ENCODE results near the gene MMD. TPM values are rescaled to one million over a fixed set of nuclear protein-coding genes. Genes with fewer than 3 reads are reported as not detected.
A peak's percentile ranks its signal among the peaks of the same experiment; 100 is the strongest.
"Not testable (repeated sequence)": the region's sequence is repeated elsewhere in the genome, so short reads cannot be mapped to it uniquely, and the experiment has no call there.

Gene MMD
- total and polyA plus RNA-seq, 5 experiments from 2014 or later = 9.4 to 15.5 (median 10.4) TPM

- no peaks in the 10 kb centered on the region for H3K36me3 Mint-ChIP-seq
- H3K27ac Mint-ChIP-seq = no peak overlapping the region
- POLR2A ChIA-PET = no interaction called here
- peaks cover 0 to 23% (median 5%) of the 10 kb centered on the region in 5 donors for H3K27me3 Mint-ChIP-seq
- no peak overlapping the region for H3K4me3 Mint-ChIP-seq
- peaks cover 0 to 3% (median 0%) of the 10 kb centered on the region in 9 donors for H3K9me3 Mint-ChIP-seq
- no peak for DNase-seq
- H3K4me1 Mint-ChIP-seq = peaks cover 2 to 6% (median 4%) of the 10 kb centered on the region in 4 donors
- no peak for ATAC-seq
Observed at GRCh38 chr17:55452139-55452790, 30.6 kb upstream of the MMD start.

GRCh38 chr17:55451758-55452138 is 30.1 kb upstream of the MMD start:
- ATAC-seq (no peak), DNase-seq (no peak)
- POLR2A ChIA-PET = no interaction called here
- no peaks in the 10 kb centered on the region for H3K36me3 Mint-ChIP-seq
- peaks cover 0 to 23% (median 3%) of the 10 kb centered on the region in 5 donors for H3K27me3 Mint-ChIP-seq
- peaks cover 2 to 6% (median 4%) of the 10 kb centered on the region in 4 donors for H3K4me1 Mint-ChIP-seq
- H3K4me3 Mint-ChIP-seq = no peak overlapping the region
- peaks cover 0 to 3% (median 0%) of the 10 kb centered on the region in 9 donors for H3K9me3 Mint-ChIP-seq
- no peak overlapping the region for H3K27ac Mint-ChIP-seq

- POLR2A ChIA-PET = no interaction called here
- DNase-seq = no peak
- Mint-ChIP-seq H3K4me1 (peaks cover 2 to 6% (median 4%) of the 10 kb centered on the region in 4 donors), H3K36me3 (no peaks in the 10 kb centered on the region), H3K27ac (peak overlapping the region in 1 of 10 donors; percentile 2), H3K9me3 (peaks cover 0 to 2% (median 0%) of the 10 kb centered on the region in 9 donors), H3K4me3 (no peak overlapping the region), H3K27me3 (peaks cover 0 to 23% (median 2%) of the 10 kb centered on the region in 5 donors)
- ATAC-seq = no peak
Observed at GRCh38 chr17:55451203-55451641, 29.6 kb upstream of the MMD start.

- Mint-ChIP-seq H3K4me1 (peaks cover 2 to 6% (median 4%) of the 10 kb centered on the region in 4 donors), H3K36me3 (no peaks in the 10 kb centered on the region), H3K27ac (no peak overlapping the region), H3K4me3 (no peak overlapping the region), H3K9me3 (peaks cover 0 to 2% (median 0%) of the 10 kb centered on the region in 9 donors), H3K27me3 (peaks cover 0 to 23% (median under 1%) of the 10 kb centered on the region in 5 donors)
- DNase-seq = no peak
- POLR2A ChIA-PET = no interaction called here
- ATAC-seq = no peak
Observed at GRCh38 chr17:55450232-55450825, 28.7 kb upstream of the MMD start.

- ATAC-seq (no peak), DNase-seq (no peak)
- Mint-ChIP-seq H3K4me3 (no peak overlapping the region), H3K36me3 (no peaks in the 10 kb centered on the region), H3K27ac (no peak overlapping the region), H3K4me1 (peaks cover 2 to 10% (median 5%) of the 10 kb centered on the region in 4 donors), H3K27me3 (peaks cover 0 to 17% (median 0%) of the 10 kb centered on the region in 5 donors), H3K9me3 (peaks cover 0 to 1% (median 0%) of the 10 kb centered on the region in 9 donors)
- POLR2A ChIA-PET = no interaction called here
Observed at GRCh38 chr17:55448681-55449080, 27.0 kb upstream of the MMD start.

- ATAC-seq (no peak), DNase-seq (no peak)
- Mint-ChIP-seq H3K36me3 (no peaks in the 10 kb centered on the region), H3K27me3 (peaks cover 0 to 15% (median 0%) of the 10 kb centered on the region in 5 donors), H3K4me1 (peaks cover 2 to 10% (median 5%) of the 10 kb centered on the region in 4 donors), H3K27ac (peak overlapping the region in 1 of 10 donors; percentile 11), H3K9me3 (peaks cover 0 to 1% (median 0%) of the 10 kb centered on the region in 9 donors), H3K4me3 (no peak overlapping the region)
- POLR2A ChIA-PET = interaction anchor here (0.7 kb wide), 1 partner anchor 57 kb away, joined by 3 read pairs; no protein-coding TSS in a partner anchor
Observed at GRCh38 chr17:55446581-55447205, 25.1 kb upstream of the MMD start.

- not testable (repeated sequence) for H3K36me3 Mint-ChIP-seq, ATAC-seq, H3K27ac Mint-ChIP-seq, H3K9me3 Mint-ChIP-seq, DNase-seq, H3K4me1 Mint-ChIP-seq, H3K4me3 Mint-ChIP-seq
- POLR2A ChIA-PET = interaction anchor here (0.7 kb wide), 1 partner anchor 56 kb away, joined by 3 read pairs; no protein-coding TSS in a partner anchor
- peaks cover 0 to 15% (median 0%) of the 10 kb centered on the region in 5 donors for H3K27me3 Mint-ChIP-seq
Observed at GRCh38 chr17:55446004-55446403, 24.4 kb upstream of the MMD start.

GRCh38 chr17:55444471-55445441 is 23.1 kb upstream of the MMD start:
- POLR2A ChIA-PET = no interaction called here
- Mint-ChIP-seq H3K27me3 (peaks cover 0 to 13% (median 0%) of the 10 kb centered on the region in 5 donors), H3K4me3 (no peak overlapping the region), H3K36me3 (no peaks in the 10 kb centered on the region), H3K9me3 (peaks cover 0 to 1% (median 0%) of the 10 kb centered on the region in 9 donors), H3K4me1 (peaks cover 0 to 6% (median 0%) of the 10 kb centered on the region in 4 donors), H3K27ac (no peak overlapping the region)
- no peak for ATAC-seq
- DNase-seq = no peak

GRCh38 chr17:55443904-55444303 is 22.3 kb upstream of the MMD start:
- H3K4me1 Mint-ChIP-seq = peaks cover 0 to 6% (median 0%) of the 10 kb centered on the region in 4 donors
- no peak for DNase-seq
- H3K27me3 Mint-ChIP-seq = peaks cover 0 to 4% (median 0%) of the 10 kb centered on the region in 5 donors
- H3K4me3 Mint-ChIP-seq = no peak overlapping the region
- POLR2A ChIA-PET = no interaction called here
- ATAC-seq = no peak
- peaks cover 0 to 1% (median 0%) of the 10 kb centered on the region in 9 donors for H3K9me3 Mint-ChIP-seq
- no peak overlapping the region for H3K27ac Mint-ChIP-seq
- H3K36me3 Mint-ChIP-seq = no peaks in the 10 kb centered on the region

GRCh38 chr17:55442953-55443683 is 21.5 kb upstream of the MMD start:
- POLR2A ChIA-PET = no interaction called here
- H3K36me3 Mint-ChIP-seq = no peaks in the 10 kb centered on the region
- peaks cover 0 to 3% (median 0%) of the 10 kb centered on the region in 5 donors for H3K27me3 Mint-ChIP-seq
- DNase-seq = no peak
- peaks cover 0 to 8% (median 0%) of the 10 kb centered on the region in 4 donors for H3K4me1 Mint-ChIP-seq
- no peak for ATAC-seq
- H3K4me3 Mint-ChIP-seq = no peak overlapping the region
- H3K27ac Mint-ChIP-seq = no peak overlapping the region
- peaks cover 0 to 1% (median 0%) of the 10 kb centered on the region in 9 donors for H3K9me3 Mint-ChIP-seq

GRCh38 chr17:55442462-55442861 is 20.8 kb upstream of the MMD start:
- POLR2A ChIA-PET = no interaction called here
- no peak for ATAC-seq
- Mint-ChIP-seq H3K4me3 (no peak overlapping the region), H3K4me1 (peaks cover 0 to 14% (median 2%) of the 10 kb centered on the region in 4 donors), H3K36me3 (no peaks in the 10 kb centered on the region), H3K27ac (no peak overlapping the region), H3K9me3 (peaks cover 0 to 1% (median 0%) of the 10 kb centered on the region in 9 donors), H3K27me3 (peaks cover 0 to 6% (median 3%) of the 10 kb centered on the region in 5 donors)
- no peak for DNase-seq
